ENCODE measurements around the gene TIGD1.

TIGD1 gene

GRCh38 chr2:232521959-232522622, 28.3 kb downstream of the TIGD1 start:
- DNase-seq = no peak

- no peak for DNase-seq
Observed at GRCh38 chr2:232521098-232521497, 29.3 kb downstream of the TIGD1 start.

GRCh38 chr2:232520489-232520888, 29.9 kb downstream of the TIGD1 start:
- DNase-seq = no peak

- DNase-seq = no peak
Observed at GRCh38 chr2:232519581-232520438, 30.5 kb downstream of the TIGD1 start, which contains the start of gene PRSS56. Gene PRSS56 (plus strand): TSS chr2:232520388. CDS start chr2:232520599, 211 bp downstream.

GRCh38 chr2:232518844-232519243, 31.5 kb downstream of the TIGD1 start:
- no peak for DNase-seq

- DNase-seq = no peak
Observed at GRCh38 chr2:232516551-232516950, 33.8 kb downstream of the TIGD1 start.

- DNase-seq = no peak
Observed at GRCh38 chr2:232515639-232516038, 34.7 kb downstream of the TIGD1 start.

GRCh38 chr2:232513353-232513752, 37.0 kb downstream of the TIGD1 start:
- no peak for DNase-seq

- no peak for DNase-seq
Observed at GRCh38 chr2:232512602-232513001, 37.8 kb downstream of the TIGD1 start.

- no peak for DNase-seq
Observed at GRCh38 chr2:232511336-232511890, 38.9 kb downstream of the TIGD1 start.

GRCh38 chr2:232508251-232508650, 42.1 kb downstream of the TIGD1 start:
- DNase-seq = no peak

GRCh38 chr2:232506709-232507108, 43.6 kb downstream of the TIGD1 start:
- no peak for DNase-seq

GRCh38 chr2:232505856-232506255, 44.5 kb downstream of the TIGD1 start:
- no peak for DNase-seq

- no peak for DNase-seq
Observed at GRCh38 chr2:232504438-232504837, 45.9 kb downstream of the TIGD1 start.

- no peak for DNase-seq
Observed at GRCh38 chr2:232503809-232504323, 46.5 kb downstream of the TIGD1 start.

- DNase-seq = no peak
Observed at GRCh38 chr2:232502911-232503808, 47.2 kb downstream of the TIGD1 start.

GRCh38 chr2:232502511-232502910, 47.8 kb downstream of the TIGD1 start:
- no peak for DNase-seq

GRCh38 chr2:232501794-232502390, 48.5 kb downstream of the TIGD1 start:
- no peak for DNase-seq

GRCh38 chr2:232501331-232501771, 49.0 kb downstream of the TIGD1 start:
- no peak for DNase-seq

- no peak for DNase-seq
Observed at GRCh38 chr2:232498452-232498851, 51.9 kb downstream of the TIGD1 start.

All from NCI-H1048 (cell line).